ENCODE measurements around the gene INPP5A. TPM values are rescaled to one million over a fixed set of nuclear protein-coding genes. Genes with fewer than 3 reads are reported as not detected.

The INPP5A gene
- total and polyA plus RNA-seq, 9 of the 15 experiments (the other 6 are each of a cell fraction or from before 2014, with no cell fraction given) = 0.66 to 11.6 (median 7.7) TPM

DNA sequence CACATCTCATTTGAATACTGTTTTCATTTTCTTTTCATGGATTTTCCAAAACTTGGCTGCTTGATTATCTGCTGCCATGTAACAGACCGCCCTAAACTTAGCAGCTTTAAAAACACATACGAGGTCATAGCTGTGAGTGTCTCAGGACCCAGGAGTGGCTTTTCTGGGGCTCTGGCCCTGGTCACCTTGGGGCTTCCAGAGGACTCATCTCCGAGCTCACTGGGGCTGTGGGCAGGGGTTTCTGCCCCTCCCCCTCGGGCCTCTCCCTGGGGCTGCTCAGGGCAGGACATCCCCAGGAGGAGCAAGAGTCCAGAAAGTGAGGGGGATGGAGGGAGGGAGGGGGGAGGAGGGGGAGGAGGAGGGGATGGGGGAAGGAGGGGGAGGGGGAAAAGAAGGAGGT, 171.3 kb downstream of the INPP5A start (continued):
- TF ChIP-seq, protein P1, sequence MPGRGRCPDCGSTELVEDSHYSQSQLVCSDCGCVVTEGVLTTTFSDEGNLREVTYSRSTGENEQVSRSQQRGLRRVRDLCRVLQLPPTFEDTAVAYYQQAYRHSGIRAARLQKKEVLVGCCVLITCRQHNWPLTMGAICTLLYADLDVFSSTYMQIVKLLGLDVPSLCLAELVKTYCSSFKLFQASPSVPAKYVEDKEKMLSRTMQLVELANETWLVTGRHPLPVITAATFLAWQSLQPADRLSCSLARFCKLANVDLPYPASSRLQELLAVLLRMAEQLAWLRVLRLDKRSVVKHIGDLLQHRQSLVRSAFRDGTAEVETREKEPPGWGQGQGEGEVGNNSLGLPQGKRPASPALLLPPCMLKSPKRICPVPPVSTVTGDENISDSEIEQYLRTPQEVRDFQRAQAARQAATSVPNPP (IDR thresholded peaks at IDR 0.05; ENCODE audit: borderline replicate concordance, insufficient read depth, insufficient read length) = no peak
- no peak for TF ChIP-seq ZKSCAN3 (CRISPR knock-in tag; IDR thresholded peaks at IDR 0.05)

- H3K36me3 ChIP-seq (ENCODE audit: control insufficient read depth, insufficient read depth, low read length) = no peaks in the 10 kb centered on the region
- no TSS peak for BruUV-seq (replicated peaks)
- ATAC-seq = no peak
- no peak overlapping the region for H3K4me3 ChIP-seq
- DNase-seq (ENCODE audit: extremely low read depth in 1 of 4, low spot score in 3 of 4) = no peak
- ChIA-PET CTCF (ENCODE audit: low intra/inter-chr PET ratio) (no interaction called here), POLR2A (no interaction called here)
- no peaks in the 10 kb centered on the region for H3K9me1 ChIP-seq (ENCODE audit: control insufficient read depth, insufficient read depth, low read length)
- no peaks in the 10 kb centered on the region for H4K20me1 ChIP-seq (replicated peaks; ENCODE audit: control insufficient read depth, insufficient read depth, low read length)
- H3K9ac ChIP-seq (ENCODE audit: insufficient read depth in 1 of 2, low read depth in 2 of 2, low read length in 2 of 2) = no peak overlapping the region
- peaks cover 0 to 3% of the 10 kb centered on the region in 2 experiments; a peak in 1 of 5 replicates for H3K4me1 ChIP-seq (replicated peaks in 1 of 2; ENCODE audit: control insufficient read depth in 2 of 2, insufficient read depth in 2 of 2, low read length in 2 of 2)
- intact Hi-C loops (cut with micrococcal nuclease) = no loop called here
- H3K9me3 ChIP-seq (replicated peaks; ENCODE audit: control insufficient read depth, insufficient read depth, low read depth, low read length) = no peaks in the 10 kb centered on the region
- WGBS (ENCODE audit: insufficient coverage, low coverage, missing lambda C conversion rate) = 77% methylated on average over 7 of the region's 13 CpGs
- no peak for FAIRE-seq
- TF ChIP-seq, protein P2, sequence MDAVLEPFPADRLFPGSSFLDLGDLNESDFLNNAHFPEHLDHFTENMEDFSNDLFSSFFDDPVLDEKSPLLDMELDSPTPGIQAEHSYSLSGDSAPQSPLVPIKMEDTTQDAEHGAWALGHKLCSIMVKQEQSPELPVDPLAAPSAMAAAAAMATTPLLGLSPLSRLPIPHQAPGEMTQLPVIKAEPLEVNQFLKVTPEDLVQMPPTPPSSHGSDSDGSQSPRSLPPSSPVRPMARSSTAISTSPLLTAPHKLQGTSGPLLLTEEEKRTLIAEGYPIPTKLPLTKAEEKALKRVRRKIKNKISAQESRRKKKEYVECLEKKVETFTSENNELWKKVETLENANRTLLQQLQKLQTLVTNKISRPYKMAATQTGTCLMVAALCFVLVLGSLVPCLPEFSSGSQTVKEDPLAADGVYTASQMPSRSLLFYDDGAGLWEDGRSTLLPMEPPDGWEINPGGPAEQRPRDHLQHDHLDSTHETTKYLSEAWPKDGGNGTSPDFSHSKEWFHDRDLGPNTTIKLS (IDR thresholded peaks at IDR 0.05; ENCODE audit: borderline replicate concordance, low read depth) = no peak
- no peak for TF ChIP-seq SMAD4 (CRISPR knock-in tag; conservative IDR thresholded peaks at IDR 0.05)
- no peak for TF ChIP-seq ZNF165 (CRISPR knock-in tag; IDR thresholded peaks at IDR 0.05; ENCODE audit: borderline replicate concordance)
- TF ChIP-seq ZFP30 (CRISPR knock-in tag; IDR thresholded peaks at IDR 0.05; ENCODE audit: borderline replicate concordance) = no peak
- TF ChIP-seq ZNF717 (CRISPR knock-in tag; IDR thresholded peaks at IDR 0.05) = no peak
- no peak overlapping the region for H3K4me2 ChIP-seq (ENCODE audit: insufficient read depth, low read length)
- in situ Hi-C loops (cut with MboI) = no loop called here
- H3K27me3 ChIP-seq (ENCODE audit: control insufficient read depth in 2 of 2, insufficient read depth in 2 of 2, low read length in 2 of 2) = no peaks in the 10 kb centered on the region
- H3K27ac ChIP-seq (ENCODE audit: extremely low read depth, low read depth, low read length) = no peak overlapping the region
- no peak overlapping the region for H2AFZ ChIP-seq (ENCODE audit: low read depth, low read length)
- H3K79me2 ChIP-seq (ENCODE audit: control insufficient read depth, insufficient read depth, low read length) = no peaks in the 10 kb centered on the region
Observed at GRCh38 chr10:132709471-132709951, 171.9 kb downstream of the INPP5A start.

Data from K562 (cell line).